Right atrium auricular region (tissue), 2 donors: ENCODE data around the gene SCAI. TPM values are rescaled to one million over a fixed set of nuclear protein-coding genes. Genes with fewer than 3 reads are reported as not detected.
"Not testable (repeated sequence)": the region's sequence is repeated elsewhere in the genome, so short reads cannot be mapped to it uniquely, and the experiment has no call there.

Experiments
- DNase-seq: peaks from one replicate; pipeline ENCODE4 v3.0.0-alpha.2; 2019; ENCODE audit warnings: low spot score
- H3K27ac ChIP-seq, 2 donors: fragments of 200-600 bp; sonication (generic); 1 replicate in 1 of 2; 2 replicates in 1 of 2; pipeline ENCODE4 v1.5.1; 2016 to 2019
- H3K27me3 ChIP-seq, 2 donors: fragments of 200-600 bp; sonication (generic); one replicate each; pipeline versions ENCODE4 v1.5.1 to v1.6.0; 2017 to 2019
- H3K36me3 ChIP-seq: fragments of 200-600 bp; sonication (generic); one replicate; pipeline ENCODE4 v1.5.1; 2016
- H3K4me1 ChIP-seq, 2 donors: fragments of 200-600 bp; sonication (generic); one replicate each; pipeline versions ENCODE4 v1.5.1 to v1.6.0; 2017 to 2019
- H3K4me3 ChIP-seq, 2 donors: fragments of 200-600 bp; sonication (generic); 1 replicate in 1 of 2; 2 replicates in 1 of 2; pipeline ENCODE4 v1.5.1; 2017 to 2019; ENCODE audit warnings: mild to moderate bottlenecking in 1 of 2, moderate library complexity in 1 of 2
- H3K9me3 ChIP-seq, 2 donors: fragments of 200-600 bp; sonication (generic); one replicate each; pipeline ENCODE4 v1.5.1; 2019
- CTCF ChIP-seq, 2 donors: fragments of 200-600 bp; sonication (generic); IDR thresholded peaks; one replicate each; pipeline ENCODE4 v1.5.1; 2019; ENCODE audit warnings: antibody characterized with exemption in 2 of 2
- total RNA-seq, 2 donors: library from RNA; depleted of rRNA; stranded (reverse); fragments of >200 nt; gene quantifications; one replicate each; pipeline ENCODE4 v1.1.0, GENCODE V29; 2016

SCAI gene
- total RNA-seq, 2 donors from 2014 or later, result 4.0 to 5.3 TPM

GRCh38 chr9:125169895-125170294 lies 26.6 kb upstream of the SCAI start:
- Histone ChIP-seq H3K27me3 (no peaks in the 10 kb centered on the region), H3K4me3 (no peak overlapping the region), H3K36me3 (peaks cover 15% of the 10 kb centered on the region), H3K4me1 (peaks cover 0 to 15% of the 10 kb centered on the region in 2 donors), H3K9me3 (no peaks in the 10 kb centered on the region), H3K27ac (no peak overlapping the region)
- no peak for DNase-seq
- TF ChIP-seq CTCF (IDR thresholded peaks at IDR 0.05), result no peak

- Histone ChIP-seq H3K4me1 (peaks cover 0 to 1% of the 10 kb centered on the region in 2 donors), H3K36me3 (peaks cover 15% of the 10 kb centered on the region), H3K9me3 (no peaks in the 10 kb centered on the region), H3K27me3 (no peaks in the 10 kb centered on the region), H3K4me3 (no peak overlapping the region), H3K27ac (no peak overlapping the region)
- TF ChIP-seq CTCF (IDR thresholded peaks at IDR 0.05), result no peak
- DNase-seq, result no peak
Measured at GRCh38 chr9:125166762-125167161, 23.4 kb upstream of the SCAI start.

GRCh38 chr9:125162891-125163290 lies 19.6 kb upstream of the SCAI start:
- H3K27me3 ChIP-seq, H3K9me3 ChIP-seq, DNase-seq, H3K4me3 ChIP-seq, H3K4me1 ChIP-seq, H3K36me3 ChIP-seq, H3K27ac ChIP-seq: not testable (repeated sequence)

GRCh38 chr9:125161284-125161918 lies 18.1 kb upstream of the SCAI start:
- peaks cover 8% of the 10 kb centered on the region for H3K36me3 ChIP-seq
- no peak for TF ChIP-seq CTCF (IDR thresholded peaks at IDR 0.05)
- DNase-seq, result no peak
- peak overlapping the region in 1 of 2 donors; percentile 37 for H3K27ac ChIP-seq
- H3K4me1 ChIP-seq, result peaks cover 0 to 10% of the 10 kb centered on the region in 2 donors
- H3K27me3 ChIP-seq, result no peaks in the 10 kb centered on the region
- no peak overlapping the region for H3K4me3 ChIP-seq
- no peaks in the 10 kb centered on the region for H3K9me3 ChIP-seq

GRCh38 chr9:125160750-125161149 lies 17.4 kb upstream of the SCAI start:
- Histone ChIP-seq H3K9me3 (no peaks in the 10 kb centered on the region), H3K27me3 (no peaks in the 10 kb centered on the region), H3K4me1 (peaks cover 0 to 10% of the 10 kb centered on the region in 2 donors), H3K27ac (peak overlapping the region in 1 of 2 donors; percentile 37), H3K36me3 (peaks cover 13% of the 10 kb centered on the region), H3K4me3 (no peak overlapping the region)
- no peak for TF ChIP-seq CTCF (IDR thresholded peaks at IDR 0.05)
- no peak for DNase-seq

GRCh38 chr9:125156551-125156950 lies 13.2 kb upstream of the SCAI start:
- TF ChIP-seq CTCF (IDR thresholded peaks at IDR 0.05), result no peak
- Histone ChIP-seq H3K36me3 (peaks cover 42% of the 10 kb centered on the region), H3K27ac (no peak overlapping the region), H3K9me3 (no peaks in the 10 kb centered on the region), H3K4me3 (no peak overlapping the region), H3K4me1 (peaks cover 0 to 13% of the 10 kb centered on the region in 2 donors), H3K27me3 (no peaks in the 10 kb centered on the region)
- DNase-seq, result no peak
